Frontal cortex (tissue), 4 donors: Measurements from ENCODE around the gene MED17. TPM values are rescaled to one million over a fixed set of nuclear protein-coding genes. Genes with fewer than 3 reads are reported as not detected.

Source experiments
- DNase-seq, 2 donors: peaks; one replicate each; pipeline ENCODE4 v3.0.0; 2012; ENCODE audit warnings: low spot score in 2 of 2
- FAIRE-seq: peaks from 2 replicates; lab custom pipeline; 2012; peaks lifted over from hg19 to GRCh38; lab: Jason Lieb, UNC
- total RNA-seq: library from RNA; depleted of rRNA; stranded (reverse); fragments of >200 nt; gene quantifications from one replicate; pipeline ENCODE4 v1.2.3, GENCODE V29; 2014
- donor health status: control.
- donor health status: control.
- donor health status: control.

MED17 gene
- total RNA-seq, 1 donor from 2014 or later, result 71.3 TPM

DNA sequence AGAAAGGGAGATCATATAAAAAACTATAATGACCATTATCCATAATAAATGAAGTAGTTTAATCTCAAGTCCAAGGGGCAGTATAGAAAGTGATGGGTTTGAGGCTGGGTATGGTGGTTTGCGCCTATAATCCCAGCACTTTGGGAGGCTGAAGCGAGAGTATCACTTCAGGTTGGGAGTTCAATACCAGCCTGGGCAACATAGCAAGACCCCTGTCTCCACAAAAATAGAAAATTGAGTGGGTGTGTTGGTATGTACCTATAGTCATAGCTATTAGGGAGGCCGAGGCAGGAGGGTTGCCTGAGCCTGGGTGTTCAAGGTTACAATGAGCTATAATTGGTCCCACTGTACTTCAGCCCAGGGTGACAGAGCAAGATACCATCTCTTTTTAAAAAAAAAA lies 23.9 kb downstream of the MED17 start:
- DNase-seq, result no peak
- FAIRE-seq, result no peak

DNA sequence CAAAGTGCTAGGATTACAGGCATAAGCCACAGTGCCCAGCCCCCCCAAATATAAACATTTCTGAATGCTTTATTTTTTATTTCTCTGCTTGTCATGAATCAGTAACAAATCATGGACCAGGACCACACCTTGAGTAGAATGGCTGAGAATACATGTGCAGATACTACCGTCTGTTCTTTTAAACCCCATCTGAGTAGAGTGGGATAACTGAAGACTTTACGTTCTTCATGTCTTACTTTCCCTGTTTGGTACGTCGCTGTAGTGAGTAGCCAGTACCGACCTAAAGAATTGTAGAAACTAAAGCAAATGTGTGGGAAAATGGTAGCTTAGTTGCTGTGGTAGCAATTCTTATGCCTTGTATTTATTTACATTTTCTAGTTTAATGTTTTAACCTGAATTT lies 29.9 kb downstream of the MED17 start:
- no peak for FAIRE-seq

DNA sequence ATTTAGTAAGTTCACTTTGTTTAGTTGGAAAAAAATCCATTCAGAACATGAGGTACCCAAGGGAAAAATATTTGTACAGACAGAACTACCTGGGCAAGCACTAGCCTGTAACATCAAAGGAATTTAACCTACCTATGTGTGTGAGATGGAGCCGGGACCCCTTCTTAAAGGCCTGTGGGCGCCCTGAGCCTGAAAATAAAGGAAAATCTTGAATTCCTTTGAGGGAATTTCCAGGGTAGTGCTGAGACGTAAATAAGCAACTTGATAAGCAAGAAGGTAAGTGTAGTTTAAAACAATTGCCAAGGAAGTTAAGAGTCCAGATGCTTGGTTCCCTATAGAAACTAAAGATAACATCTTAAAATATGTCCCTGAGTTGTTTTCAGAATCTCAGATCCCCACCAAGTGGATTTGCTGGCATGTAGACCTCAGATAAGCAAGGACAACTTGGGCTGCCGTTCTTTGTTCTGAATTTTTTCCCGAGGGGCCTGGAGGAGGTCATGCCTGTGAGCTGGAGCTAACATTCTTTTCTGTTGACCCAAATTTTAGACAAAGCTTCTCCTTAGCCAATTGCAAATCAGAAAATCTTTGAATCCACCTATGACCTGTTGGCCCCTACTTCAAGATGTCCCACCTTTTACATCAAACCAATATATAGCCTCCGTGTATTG lies 31.0 kb downstream of the MED17 start:
- DNase-seq, result no peak
- no peak for FAIRE-seq

More for the DNA sequence above, 29.9 kb downstream of the MED17 start:
- no peak for DNase-seq

DNA sequence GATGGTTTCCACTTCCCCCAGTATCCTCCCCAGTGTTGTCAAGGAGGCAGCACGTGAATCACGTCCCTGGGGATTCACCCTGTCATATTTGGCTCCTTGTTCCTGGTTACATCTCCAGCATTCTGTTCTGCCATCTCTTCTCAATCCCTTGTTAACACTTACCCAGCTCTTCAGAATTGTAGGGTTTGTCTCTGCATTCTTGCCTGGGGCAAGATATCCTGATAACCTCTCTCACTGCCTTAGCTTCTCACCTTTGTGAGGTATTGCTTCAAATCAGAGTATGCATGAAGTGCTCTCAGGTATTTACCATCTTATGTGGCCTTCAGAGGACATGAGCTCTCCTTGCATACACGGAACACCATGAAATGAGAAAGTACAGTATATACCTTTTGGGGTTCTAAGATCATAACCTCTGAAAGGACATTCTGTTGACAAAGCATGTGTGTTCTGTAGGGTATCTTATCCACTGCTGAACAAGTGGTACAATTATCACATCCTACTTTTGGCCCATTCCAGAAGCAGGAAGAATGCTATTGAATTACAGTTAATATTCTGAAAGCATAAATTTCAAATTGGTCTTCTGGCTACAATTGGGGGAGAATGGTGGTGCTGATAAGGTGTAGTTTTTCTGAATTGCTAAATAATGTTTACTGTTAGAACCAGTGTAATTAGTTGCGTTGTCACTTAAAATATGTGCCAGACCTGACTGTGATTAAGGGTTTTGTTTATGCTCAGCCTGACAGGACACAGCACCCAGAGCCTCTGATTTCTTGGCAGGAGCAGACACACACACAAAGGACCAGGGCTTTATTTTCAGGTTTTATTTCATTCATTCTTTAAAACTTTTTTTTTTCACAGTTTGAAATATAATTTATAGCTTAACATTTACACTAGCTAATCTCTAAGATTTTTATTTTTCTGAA lies 33.6 kb downstream of the MED17 start:
- DNase-seq (no peak), FAIRE-seq (no peak)

DNA sequence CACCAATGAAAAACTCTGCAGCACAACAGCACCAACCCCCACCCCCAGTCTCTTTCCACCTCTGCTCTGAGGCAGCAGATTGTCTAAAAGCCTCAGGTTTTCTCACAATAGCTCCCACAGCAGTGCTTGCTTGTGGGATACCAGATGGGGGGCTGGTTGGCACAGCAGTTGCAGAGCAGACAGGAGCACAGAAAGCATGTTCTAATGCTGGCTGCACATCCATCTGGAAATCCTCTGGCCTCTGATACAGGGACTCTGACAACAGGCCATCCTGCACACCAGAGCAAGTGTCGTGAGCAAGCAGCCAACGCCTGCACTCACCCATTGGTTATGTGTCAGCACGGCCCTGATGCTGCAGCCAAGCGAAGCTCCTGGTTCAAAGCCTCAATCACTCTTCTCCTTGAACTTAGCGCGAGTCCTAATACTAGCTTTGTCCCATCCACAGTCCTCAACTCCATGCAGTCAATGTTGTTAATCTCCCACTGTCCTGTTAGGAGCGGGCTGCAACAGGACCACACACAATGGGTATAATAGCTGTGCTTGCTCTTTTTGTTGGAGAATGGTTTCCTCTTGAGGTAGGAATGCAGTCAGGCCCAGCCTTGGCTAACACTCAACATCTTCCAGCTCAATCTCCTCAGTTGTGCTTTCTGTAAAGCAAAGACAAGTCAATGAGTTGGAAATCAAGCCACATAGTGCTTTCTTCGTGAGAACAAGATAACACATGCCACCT lies 36.0 kb downstream of the MED17 start:
- no peak for DNase-seq
- FAIRE-seq, result no peak

DNA sequence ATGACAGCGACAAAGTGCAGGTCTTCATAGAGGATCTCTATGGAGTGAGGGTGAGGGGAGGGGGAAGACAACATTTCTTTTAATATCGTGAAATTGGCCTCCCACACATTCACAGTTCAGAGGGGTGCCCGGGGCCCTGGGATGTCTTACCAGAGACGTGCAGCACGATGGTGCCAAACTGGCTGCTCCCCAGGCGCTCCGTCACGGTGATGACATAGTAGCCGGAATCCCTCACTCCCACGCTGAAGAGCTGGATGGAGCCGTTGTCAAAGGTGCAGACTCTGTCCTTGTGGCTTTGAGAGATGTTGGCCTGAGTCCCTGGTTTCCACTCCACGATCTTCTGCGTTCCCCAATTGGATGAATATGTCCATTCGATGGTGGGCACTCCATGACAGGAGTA lies 36.8 kb downstream of the MED17 start:
- FAIRE-seq, result no peak
- no peak for DNase-seq

DNA sequence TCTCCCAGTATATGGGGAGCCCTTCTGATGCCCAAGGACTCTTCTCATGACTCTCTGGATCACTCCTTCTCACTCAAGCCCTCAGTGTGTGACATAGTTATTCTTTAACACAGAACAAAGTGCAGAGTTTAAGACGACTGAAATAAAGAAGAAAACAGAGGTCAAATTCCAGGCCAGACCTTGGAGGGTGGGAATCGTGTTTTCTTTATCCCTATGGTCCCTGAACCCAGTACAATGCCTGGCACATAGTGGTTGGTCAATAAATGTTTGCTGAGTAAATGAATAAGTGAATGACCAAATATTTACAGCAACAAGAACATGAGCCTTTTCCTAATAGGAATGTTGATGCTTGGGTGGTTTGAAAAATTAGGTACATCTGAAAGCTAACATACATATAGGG lies 37.5 kb downstream of the MED17 start:
- DNase-seq (no peak), FAIRE-seq (no peak)

DNA sequence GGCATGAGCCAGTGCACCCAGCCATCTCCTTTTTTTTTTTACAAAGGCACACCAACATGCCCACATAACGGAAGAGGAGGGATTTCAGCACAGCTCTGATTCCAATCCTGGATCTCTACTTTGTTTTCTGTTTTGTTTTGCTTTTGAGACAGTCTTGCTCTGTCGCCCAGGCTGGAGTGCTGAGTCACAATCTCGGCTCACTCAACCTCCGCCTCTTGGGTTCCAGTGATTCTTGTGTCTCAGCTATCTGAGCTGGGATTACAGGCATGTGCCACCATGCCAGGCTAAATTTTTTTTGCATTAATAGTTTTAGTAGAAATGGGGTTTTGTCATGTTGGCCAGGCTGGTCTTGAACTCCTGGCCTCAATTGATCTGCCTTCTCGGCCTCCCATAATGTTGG lies 38.3 kb downstream of the MED17 start:
- FAIRE-seq, result no peak
- no peak for DNase-seq

DNA sequence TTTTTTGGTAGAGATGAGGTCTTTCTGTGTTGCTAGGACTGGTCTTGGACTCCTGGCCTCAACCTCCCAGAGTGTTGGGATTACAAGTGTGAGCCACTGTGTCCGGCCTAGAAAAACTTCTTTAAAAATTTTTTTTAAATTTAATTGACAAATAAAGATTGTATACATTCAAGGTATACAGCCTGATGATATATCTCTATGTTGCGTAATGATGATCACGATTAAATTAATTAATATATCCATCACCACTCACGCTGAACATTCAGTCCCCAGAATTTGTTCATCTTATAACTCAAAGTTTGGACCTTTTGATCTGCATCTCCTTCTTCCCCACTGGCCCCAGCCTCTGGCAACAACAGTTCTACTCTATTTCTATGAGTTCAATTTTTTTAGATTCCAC lies 39.1 kb downstream of the MED17 start:
- DNase-seq (no peak), FAIRE-seq (no peak)

DNA sequence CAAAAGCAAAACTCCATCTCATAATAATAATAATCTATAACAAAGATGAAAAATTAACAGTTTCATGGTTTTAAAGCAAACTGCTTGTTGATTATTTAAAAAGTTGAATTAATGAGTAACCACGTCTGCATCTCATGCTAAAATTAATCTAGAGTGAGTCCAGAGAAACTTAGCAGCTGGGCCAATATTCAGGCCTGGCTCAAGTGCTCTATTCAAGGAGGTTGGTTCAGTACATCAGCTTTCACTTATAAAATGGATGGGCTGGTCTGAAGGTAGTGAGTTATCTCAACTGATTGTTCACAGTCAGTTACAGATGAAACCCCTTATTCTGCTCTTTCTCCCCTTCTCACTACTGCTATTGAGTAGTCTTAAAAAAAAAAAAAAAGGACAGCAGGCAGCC lies 43.3 kb downstream of the MED17 start:
- DNase-seq (no peak), FAIRE-seq (no peak)

DNA sequence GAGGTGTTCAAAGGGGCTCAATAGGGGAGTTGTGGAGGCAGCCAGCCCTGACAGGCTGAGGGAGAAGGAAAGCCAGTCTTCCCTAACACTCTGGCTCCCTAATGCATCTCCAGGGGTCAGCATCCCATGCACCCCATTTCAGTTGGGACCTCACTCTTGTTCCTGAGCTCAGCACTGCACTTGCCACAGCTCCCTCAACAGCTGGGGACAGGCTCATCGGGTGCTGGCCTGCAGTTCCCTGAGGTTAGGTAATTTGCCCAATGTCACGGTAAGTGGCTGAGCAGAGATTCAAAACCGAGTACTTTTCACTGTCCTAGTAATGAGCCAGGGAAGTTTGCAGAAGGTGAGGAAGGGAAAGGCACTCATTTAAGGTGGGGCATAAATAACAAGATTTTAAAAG lies 45.5 kb downstream of the MED17 start:
- no peak for FAIRE-seq

DNA sequence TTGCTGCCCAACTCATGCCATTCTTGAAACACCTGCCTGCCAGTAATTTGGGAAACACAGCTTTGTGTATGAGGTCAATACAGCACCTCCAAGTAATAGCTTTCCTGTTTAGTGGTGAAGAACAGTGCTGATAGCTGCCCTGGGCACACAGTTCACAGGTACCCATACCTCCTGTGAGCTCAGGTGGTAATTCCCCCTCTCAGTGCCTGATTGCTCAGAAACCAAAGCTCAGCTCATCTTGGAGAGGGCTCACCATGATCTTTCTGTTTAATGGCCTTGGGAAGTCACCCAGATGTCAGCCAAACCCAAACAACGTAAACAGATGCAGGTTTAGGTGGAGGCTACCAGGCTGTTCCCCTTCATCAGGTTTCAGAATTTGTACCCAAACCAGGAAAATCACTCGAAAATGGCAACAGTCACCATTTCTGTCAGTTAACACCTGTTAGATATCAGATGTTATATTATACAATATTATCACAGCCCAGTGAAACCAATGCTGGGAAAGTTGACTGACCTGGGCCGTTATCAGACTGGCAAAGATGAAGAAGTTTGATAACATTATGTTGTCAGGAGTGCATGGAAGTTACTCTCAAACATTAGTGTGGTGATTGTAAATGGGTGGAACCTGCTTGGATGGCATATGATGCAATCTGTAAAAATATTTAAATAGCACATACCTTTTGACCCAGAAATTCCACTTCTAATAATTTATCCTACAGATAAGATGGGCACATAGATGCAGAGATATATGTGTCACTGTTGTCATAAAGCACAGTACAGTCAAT lies 47.5 kb downstream of the MED17 start:
- no peak for FAIRE-seq
- no peak for DNase-seq

More for the DNA sequence above, 45.5 kb downstream of the MED17 start:
- no peak for DNase-seq

DNA sequence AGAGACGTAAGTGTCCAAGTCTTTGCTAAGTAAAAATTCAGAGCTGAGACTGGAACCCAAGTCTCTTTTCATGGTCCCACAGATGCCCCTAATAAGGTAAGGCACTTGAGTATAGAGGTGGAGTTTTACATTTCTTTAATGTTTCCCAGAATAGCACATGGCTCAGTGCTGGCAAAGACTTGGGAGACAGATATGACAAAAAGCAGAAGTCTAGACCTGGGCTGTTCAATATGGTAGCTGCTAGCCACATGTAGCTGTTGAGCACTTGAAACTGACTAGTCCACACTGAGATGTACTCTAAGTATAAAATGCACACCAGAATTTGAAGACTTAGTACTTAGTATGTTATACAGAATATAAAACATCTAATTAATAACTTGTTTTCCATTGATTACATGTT lies 48.7 kb downstream of the MED17 start:
- FAIRE-seq (no peak), DNase-seq (no peak)

DNA sequence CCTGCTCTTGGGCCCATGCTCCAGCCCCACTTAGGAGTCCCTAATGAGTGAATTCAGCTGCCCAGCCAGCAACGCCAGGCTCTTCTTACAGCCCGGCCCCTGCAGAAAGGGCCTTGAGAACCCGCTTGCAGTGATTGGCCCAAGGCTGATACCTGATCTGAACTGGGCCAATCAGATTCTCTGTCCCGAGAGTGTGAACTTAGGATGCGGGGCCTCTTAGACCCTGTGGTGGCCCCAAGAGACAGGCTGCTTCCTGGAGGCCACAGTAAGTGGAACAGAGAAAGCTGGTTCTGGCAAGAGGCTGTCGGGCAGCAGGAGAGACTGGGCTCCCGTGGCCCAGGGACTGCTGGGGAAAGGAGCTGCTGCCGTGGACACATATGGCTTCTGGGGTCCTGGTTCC lies 54.9 kb downstream of the MED17 start:
- FAIRE-seq (no peak), DNase-seq (no peak)

DNA sequence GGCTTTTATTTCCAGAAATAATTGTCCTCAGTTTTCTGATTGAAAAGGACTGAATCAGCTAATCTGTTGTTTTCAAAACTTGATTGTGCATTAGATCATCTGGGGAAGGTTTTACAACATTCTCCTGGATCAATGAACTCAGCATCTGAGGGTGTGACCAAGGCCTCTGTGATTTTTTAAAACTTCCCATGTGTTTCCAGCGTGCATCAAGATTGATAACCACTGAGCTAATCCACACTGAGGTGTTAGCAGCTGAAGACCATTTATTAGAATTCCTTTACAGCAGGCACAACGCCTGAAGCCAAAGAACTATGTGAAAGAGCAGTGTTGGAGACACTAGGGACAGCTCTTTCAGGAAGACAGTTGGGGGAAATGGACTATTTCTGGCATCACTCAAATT lies 56.1 kb downstream of the MED17 start:
- no peak for DNase-seq
- FAIRE-seq, result no peak

DNA sequence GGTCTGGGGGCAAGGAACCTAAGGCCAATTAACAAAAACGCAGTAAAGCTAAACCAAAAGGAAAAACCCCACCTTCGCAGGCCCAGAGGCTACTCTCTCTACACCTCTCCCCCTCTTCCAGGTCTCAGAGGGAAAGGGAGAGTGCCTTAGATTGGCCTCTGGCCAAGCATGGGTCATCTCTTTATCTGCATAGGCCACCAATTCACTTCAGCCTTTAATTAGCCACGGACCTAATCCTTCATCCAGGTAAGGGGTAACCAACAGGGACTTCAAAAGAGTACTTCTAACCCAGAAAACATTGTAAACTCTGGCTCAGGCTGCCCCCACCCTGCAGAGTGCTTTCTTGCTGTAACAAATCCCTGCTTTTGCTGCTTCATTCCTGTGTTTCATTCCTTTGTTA lies 56.9 kb downstream of the MED17 start:
- no peak for DNase-seq
- no peak for FAIRE-seq

DNA sequence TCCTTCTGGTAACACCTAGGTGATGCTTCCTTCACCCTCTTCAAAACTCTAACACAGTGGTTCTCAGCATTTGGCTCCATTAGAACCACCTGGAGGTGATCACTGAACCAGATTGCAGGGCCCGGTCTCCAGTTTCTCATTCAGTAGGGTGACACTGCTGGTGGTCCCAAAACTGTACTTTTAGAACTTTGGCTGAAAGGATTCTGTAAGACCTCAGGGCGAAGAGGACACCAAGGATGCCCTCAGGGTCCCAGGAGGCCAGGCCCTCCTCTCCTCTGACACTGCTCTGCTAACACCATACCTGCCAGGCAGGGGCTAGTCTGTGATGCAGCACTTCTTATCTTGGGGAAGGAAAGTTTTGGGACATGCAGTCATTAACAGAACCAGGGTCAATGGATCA lies 57.4 kb downstream of the MED17 start:
- DNase-seq (no peak), FAIRE-seq (no peak)

DNA sequence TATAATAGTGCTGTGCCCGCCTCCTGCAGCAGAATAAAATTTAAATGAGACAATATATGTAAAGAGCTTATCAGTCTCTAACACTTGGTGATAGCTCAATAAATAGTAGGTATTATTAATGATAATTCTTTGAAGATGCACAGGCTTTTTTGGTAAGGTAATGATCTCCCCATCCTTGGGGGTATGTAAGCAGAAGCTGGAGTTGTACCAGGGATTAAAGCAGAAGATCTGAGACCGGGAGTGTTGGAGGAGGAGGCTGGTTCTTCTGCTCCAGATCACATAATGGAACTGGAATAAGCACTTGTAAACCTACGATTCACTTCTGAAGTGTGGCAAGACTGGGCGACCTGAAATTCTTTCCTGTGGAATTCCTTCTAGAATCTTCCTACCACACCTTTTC lies 58.0 kb downstream of the MED17 start:
- no peak for FAIRE-seq

DNA sequence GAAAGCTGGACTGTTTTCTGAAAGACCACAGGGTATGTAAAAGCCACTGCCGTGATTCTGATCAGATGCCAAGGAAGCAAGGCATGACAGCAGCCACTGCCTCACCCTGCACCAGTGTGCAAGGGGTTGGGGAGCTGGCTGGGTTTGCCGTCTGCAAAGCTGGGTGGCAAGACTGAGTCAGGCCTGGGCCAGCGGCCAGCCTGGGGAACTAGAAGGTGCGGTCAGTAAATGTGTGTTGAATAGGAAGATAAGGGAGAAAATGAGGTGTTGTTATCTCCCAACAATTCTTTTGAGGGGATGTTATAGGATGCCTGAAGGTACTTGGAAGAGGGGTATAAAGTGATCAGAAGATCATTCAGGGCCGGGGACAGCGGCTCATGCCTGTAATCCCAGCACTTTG lies 58.4 kb downstream of the MED17 start:
- DNase-seq, result no peak
- no peak for FAIRE-seq

More for the DNA sequence above, 58.0 kb downstream of the MED17 start:
- no peak for DNase-seq

DNA sequence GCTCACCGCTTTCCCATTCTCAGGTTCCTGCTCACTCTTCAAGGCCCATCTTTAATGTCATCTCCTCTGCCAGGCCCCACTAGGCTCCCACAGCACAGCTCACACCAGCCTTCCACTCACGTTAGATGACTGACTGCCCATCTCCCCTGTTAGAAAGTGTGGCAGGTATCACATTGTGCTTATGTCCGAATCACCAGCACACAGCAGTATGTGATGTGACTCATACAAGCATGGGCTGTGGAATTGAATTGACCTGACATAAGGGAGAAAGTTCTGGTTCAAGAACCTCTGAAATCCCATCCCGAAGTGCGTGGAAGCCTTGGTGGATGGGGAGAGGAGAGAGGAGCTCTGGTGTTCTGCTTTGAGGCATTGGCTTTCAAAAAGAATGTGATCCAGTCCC lies 59.8 kb downstream of the MED17 start:
- FAIRE-seq, result no peak
- DNase-seq, result no peak
